GM18870 (cell line): Measurements from ENCODE around the gene SLBP.
"Not testable (repeated sequence)": the region's sequence is repeated elsewhere in the genome, so short reads cannot be mapped to it uniquely, and the experiment has no call there.

Experiments
- ATAC-seq: cut with Tn5 transposase; IDR thresholded peaks from one replicate; pipeline ENCODE4 v1.9.1; 2021; ENCODE audit warnings: moderate library complexity; ENCODE audit not compliant: unreplicated experiment

Gene SLBP

GRCh38 chr4:1678244-1678643, 33.9 kb downstream of the SLBP start:
- ATAC-seq = no peak

GRCh38 chr4:1676605-1677525, 35.3 kb downstream of the SLBP start:
- no peak for ATAC-seq

- ATAC-seq = no peak
Observed at GRCh38 chr4:1675802-1676137, 36.3 kb downstream of the SLBP start.

- no peak for ATAC-seq
Observed at GRCh38 chr4:1675136-1675801, 36.9 kb downstream of the SLBP start.

GRCh38 chr4:1674682-1675081, 37.4 kb downstream of the SLBP start:
- ATAC-seq = no peak

- no peak for ATAC-seq
Observed at GRCh38 chr4:1673671-1674070, 38.4 kb downstream of the SLBP start.

- not testable (repeated sequence) for ATAC-seq
Observed at GRCh38 chr4:1671011-1671410, 41.1 kb downstream of the SLBP start.

- ATAC-seq = no peak
Observed at GRCh38 chr4:1670279-1670678, 41.8 kb downstream of the SLBP start.

- ATAC-seq = no peak
Observed at GRCh38 chr4:1669850-1670249, 42.3 kb downstream of the SLBP start.

- no peak for ATAC-seq
Observed at GRCh38 chr4:1669270-1669669, 42.8 kb downstream of the SLBP start.

GRCh38 chr4:1668488-1668840, 43.7 kb downstream of the SLBP start:
- no peak for ATAC-seq

GRCh38 chr4:1667273-1667672, 44.8 kb downstream of the SLBP start:
- ATAC-seq = no peak

- ATAC-seq = no peak
Observed at GRCh38 chr4:1666391-1666790, 45.7 kb downstream of the SLBP start.

GRCh38 chr4:1664141-1664540, 48.0 kb downstream of the SLBP start:
- ATAC-seq = no peak

GRCh38 chr4:1663549-1663948, 48.6 kb downstream of the SLBP start:
- ATAC-seq = no peak

- ATAC-seq = no peak
Observed at GRCh38 chr4:1661695-1662094, 50.4 kb downstream of the SLBP start.

- no peak for ATAC-seq
Observed at GRCh38 chr4:1660948-1661677, 51.0 kb downstream of the SLBP start.

- ATAC-seq = no peak
Observed at GRCh38 chr4:1659104-1660043, 52.7 kb downstream of the SLBP start.

GRCh38 chr4:1658581-1658980, 53.5 kb downstream of the SLBP start:
- no peak for ATAC-seq

- no peak for ATAC-seq
Observed at GRCh38 chr4:1658146-1658545, 54.0 kb downstream of the SLBP start.

- ATAC-seq = no peak
Observed at GRCh38 chr4:1656986-1657385, 55.1 kb downstream of the SLBP start.
